DMS153 treated with DMSO at 0.1 percent for 48 hours (cell line): ENCODE results near the gene TMEM192.
"Not testable (repeated sequence)": the region's sequence is repeated elsewhere in the genome, so short reads cannot be mapped to it uniquely, and the experiment has no call there.

Source experiments
- DNase-seq: peaks from one replicate; lab custom pipeline; 2025; ENCODE audit not compliant: unreplicated experiment; lab: John Stamatoyannopoulos, UW

The TMEM192 gene

GRCh38 chr4:165112368-165113121 is at the start of gene TMEM192:
TMEM192 (minus strand) TSS chr4:165112860; CDS start chr4:165112773, 87 bp downstream.
- DNase-seq, result peak; percentile 82

- no peak for DNase-seq
Measured at GRCh38 chr4:165158762-165159161, 46.1 kb upstream of the TMEM192 start.

GRCh38 chr4:165156906-165157305 is 44.2 kb upstream of the TMEM192 start:
- no peak for DNase-seq

GRCh38 chr4:165154482-165154881 is 41.8 kb upstream of the TMEM192 start:
- no peak for DNase-seq

- DNase-seq, result no peak
Measured at GRCh38 chr4:165152527-165152926, 39.9 kb upstream of the TMEM192 start.

- DNase-seq, result no peak
Measured at GRCh38 chr4:165151734-165152133, 39.1 kb upstream of the TMEM192 start.

- no peak for DNase-seq
Measured at GRCh38 chr4:165150545-165150944, 37.9 kb upstream of the TMEM192 start.

- DNase-seq, result no peak
Measured at GRCh38 chr4:165138843-165139242, 26.2 kb upstream of the TMEM192 start.

GRCh38 chr4:165137205-165137604 is 24.5 kb upstream of the TMEM192 start:
- no peak for DNase-seq

GRCh38 chr4:165136529-165136928 is 23.9 kb upstream of the TMEM192 start:
- DNase-seq, result no peak

- DNase-seq, result no peak
Measured at GRCh38 chr4:165133150-165133549, 20.5 kb upstream of the TMEM192 start.

- peak; percentile 52 for DNase-seq
Measured at GRCh38 chr4:165131247-165131832, 18.7 kb upstream of the TMEM192 start.

GRCh38 chr4:165129924-165130323 is 17.3 kb upstream of the TMEM192 start:
- DNase-seq, result no peak

- DNase-seq, result not testable (repeated sequence)
Measured at GRCh38 chr4:165125869-165126499, 13.3 kb upstream of the TMEM192 start.

- no peak for DNase-seq
Measured at GRCh38 chr4:165124488-165124887, 11.8 kb upstream of the TMEM192 start.

- DNase-seq, result no peak
Measured at GRCh38 chr4:165118256-165118909, 5.7 kb upstream of the TMEM192 start.

- DNase-seq, result no peak
Measured at GRCh38 chr4:165115301-165115700, 2.6 kb upstream of the TMEM192 start.

GRCh38 chr4:165111906-165112367 is 723 bp downstream of the TMEM192 start:
- no peak for DNase-seq

- DNase-seq, result no peak
Measured at GRCh38 chr4:165106518-165106917, 6.1 kb downstream of the TMEM192 start.

- DNase-seq, result no peak
Measured at GRCh38 chr4:165101641-165102040, 11.0 kb downstream of the TMEM192 start.

- DNase-seq, result no peak
Measured at GRCh38 chr4:165096776-165097175, 15.9 kb downstream of the TMEM192 start.

GRCh38 chr4:165095291-165095690 is 17.4 kb downstream of the TMEM192 start:
- DNase-seq, result no peak
